ENCODE measurements around the gene PITX1.

PITX1 gene

GRCh38 chr5:135062216-135063055 lies 28.4 kb upstream of the PITX1 start:
- DNase-seq (ENCODE audit: low read depth), result no peak

GRCh38 chr5:135061001-135061400 lies 27.0 kb upstream of the PITX1 start:
- no peak for DNase-seq (ENCODE audit: low read depth)

- no peak for DNase-seq (ENCODE audit: low read depth)
Observed at GRCh38 chr5:135060021-135060420, 26.0 kb upstream of the PITX1 start.

- no peak for DNase-seq (ENCODE audit: low read depth)
Observed at GRCh38 chr5:135059000-135059923, 25.2 kb upstream of the PITX1 start.

GRCh38 chr5:135058331-135058732 lies 24.3 kb upstream of the PITX1 start:
- no peak for DNase-seq (ENCODE audit: low read depth)

GRCh38 chr5:135057233-135057632 lies 23.2 kb upstream of the PITX1 start:
- no peak for DNase-seq (ENCODE audit: low read depth)

- DNase-seq (ENCODE audit: low read depth), result no peak
Observed at GRCh38 chr5:135056316-135057030, 22.4 kb upstream of the PITX1 start.

GRCh38 chr5:135055396-135055795 lies 21.4 kb upstream of the PITX1 start:
- DNase-seq (ENCODE audit: low read depth), result no peak

GRCh38 chr5:135054546-135054945 lies 20.5 kb upstream of the PITX1 start:
- no peak for DNase-seq (ENCODE audit: low read depth)

- no peak for DNase-seq (ENCODE audit: low read depth)
Observed at GRCh38 chr5:135053989-135054388, 20.0 kb upstream of the PITX1 start.

- DNase-seq (ENCODE audit: low read depth), result no peak
Observed at GRCh38 chr5:135053278-135053677, 19.2 kb upstream of the PITX1 start.

GRCh38 chr5:135052511-135053145 lies 18.6 kb upstream of the PITX1 start:
- no peak for DNase-seq (ENCODE audit: low read depth)

GRCh38 chr5:135051872-135052271 lies 17.8 kb upstream of the PITX1 start:
- no peak for DNase-seq (ENCODE audit: low read depth)

GRCh38 chr5:135051399-135051798 lies 17.4 kb upstream of the PITX1 start:
- DNase-seq (ENCODE audit: low read depth), result no peak

GRCh38 chr5:135050244-135050767 lies 16.3 kb upstream of the PITX1 start:
- DNase-seq (ENCODE audit: low read depth), result no peak

GRCh38 chr5:135048930-135049329 lies 14.9 kb upstream of the PITX1 start:
- no peak for DNase-seq (ENCODE audit: low read depth)

- no peak for DNase-seq (ENCODE audit: low read depth)
Observed at GRCh38 chr5:135048286-135048685, 14.3 kb upstream of the PITX1 start.

GRCh38 chr5:135047347-135047695 lies 13.3 kb upstream of the PITX1 start:
- no peak for DNase-seq (ENCODE audit: low read depth)

- no peak for DNase-seq (ENCODE audit: low read depth)
Observed at GRCh38 chr5:135046661-135047346, 12.8 kb upstream of the PITX1 start.

GRCh38 chr5:135045488-135045887 lies 11.5 kb upstream of the PITX1 start:
- no peak for DNase-seq (ENCODE audit: low read depth)

- no peak for DNase-seq (ENCODE audit: low read depth)
Observed at GRCh38 chr5:135042595-135042994, 8.6 kb upstream of the PITX1 start.

Measured in activated T-cell treated with anti-CD3 and anti-CD28 coated beads for 24 hours (primary cell).